Memory B cell (primary cell): ENCODE measurements around the gene ZNF391.

Experiments
- ATAC-seq: fragments of 150-1000 bp; cut with Tn5 transposase; 2 replicates; pipeline ENCODE4 v1.10.0; 2021; ENCODE audit warnings: low read depth, mild to moderate bottlenecking, moderate library complexity
- DNase-seq, 2 donors: peaks; one replicate each; pipeline ENCODE4 v3.0.0; 2022; ENCODE audit warnings: low spot score in 2 of 2
- H3K27ac Mint-ChIP-seq: one replicate; pipeline ENCODE4 v1.8.0; 2022; ENCODE audit warnings: mild to moderate bottlenecking, moderate library complexity, mixed read lengths
- H3K27me3 Mint-ChIP-seq: one replicate; pipeline ENCODE4 v1.8.0; 2022; ENCODE audit warnings: mixed read lengths
- H3K36me3 Mint-ChIP-seq: one replicate; pipeline ENCODE4 v1.8.0; 2022; ENCODE audit warnings: mild to moderate bottlenecking, mixed read lengths
- H3K4me1 Mint-ChIP-seq: one replicate; pipeline ENCODE4 v1.8.0; 2022; ENCODE audit warnings: mixed read lengths
- H3K4me3 Mint-ChIP-seq: one replicate; pipeline ENCODE4 v1.8.0; 2022; ENCODE audit warnings: mild to moderate bottlenecking, moderate library complexity, mixed read lengths
- H3K9me3 Mint-ChIP-seq: one replicate; pipeline ENCODE4 v1.8.0; 2022; ENCODE audit warnings: mixed read lengths

ZNF391 gene

DNA sequence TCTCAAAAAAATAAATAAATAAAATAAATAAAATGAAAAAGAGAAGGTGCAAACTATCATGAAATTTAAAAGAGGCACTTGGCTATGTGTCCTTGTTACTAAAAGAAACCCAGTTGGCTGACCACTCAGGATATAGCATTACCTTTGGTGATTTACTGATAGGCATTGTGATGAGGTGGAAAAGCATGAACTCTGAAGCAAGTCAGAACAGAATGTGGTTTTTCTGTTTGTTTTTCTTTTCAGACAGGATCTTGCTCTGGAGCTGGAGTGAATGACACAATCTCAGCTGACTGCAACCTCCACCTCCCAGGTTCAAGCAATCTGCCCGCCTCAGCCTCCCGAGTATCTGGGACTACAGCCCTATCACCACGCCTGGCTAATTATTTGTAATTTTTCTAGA lies 52.4 kb downstream of the ZNF391 start:
- Mint-ChIP-seq H3K36me3 (peaks cover 14% of the 10 kb centered on the region), H3K9me3 (peaks cover 8% of the 10 kb centered on the region), H3K4me3 (no peak overlapping the region), H3K4me1 (no peaks in the 10 kb centered on the region), H3K27ac (no peak overlapping the region), H3K27me3 (no peaks in the 10 kb centered on the region)
- DNase-seq, result no peak
- ATAC-seq, result no peak

DNA sequence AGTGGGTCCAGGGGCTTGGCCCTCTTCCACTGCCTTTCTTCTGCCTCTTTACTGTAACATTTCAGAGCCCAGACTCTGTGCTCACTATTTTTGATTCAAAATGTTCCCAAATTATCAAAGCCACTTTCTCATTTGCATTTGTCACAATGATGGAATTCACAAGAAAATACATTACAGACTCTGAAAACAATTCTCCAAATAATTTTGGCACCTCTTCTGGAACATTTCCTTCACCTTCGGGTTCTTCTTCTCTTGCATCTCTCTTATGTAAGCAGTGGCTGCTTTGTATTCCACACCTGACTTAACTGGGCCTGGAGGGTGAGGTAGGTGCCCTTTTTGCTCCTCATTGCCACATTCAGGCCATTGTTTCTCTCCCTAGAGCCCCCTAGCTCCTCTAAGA lies 54.4 kb downstream of the ZNF391 start:
- Mint-ChIP-seq H3K4me3 (no peak overlapping the region), H3K27me3 (no peaks in the 10 kb centered on the region), H3K4me1 (no peaks in the 10 kb centered on the region), H3K36me3 (peaks cover 16% of the 10 kb centered on the region), H3K9me3 (peaks cover 8% of the 10 kb centered on the region), H3K27ac (no peak overlapping the region)
- no peak for DNase-seq
- ATAC-seq, result no peak

DNA sequence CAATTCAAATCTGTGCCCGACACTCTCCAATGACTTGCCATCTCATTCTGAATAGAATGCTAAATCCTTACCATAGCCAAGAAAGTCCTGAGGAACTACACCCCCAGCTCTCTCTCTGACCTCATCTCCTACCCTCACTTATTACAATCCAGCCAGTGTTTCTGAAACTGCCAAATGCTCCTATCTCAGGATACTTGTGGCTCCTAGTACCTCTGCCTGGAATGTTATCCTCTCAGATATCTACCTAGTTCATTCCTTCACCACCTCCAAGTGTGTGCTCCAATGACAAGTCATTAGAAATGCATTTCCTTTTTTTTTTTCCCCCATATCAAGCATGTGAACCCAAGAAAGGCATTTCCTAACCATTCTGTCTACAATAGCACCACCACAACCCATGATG lies 59.9 kb downstream of the ZNF391 start:
- H3K27ac Mint-ChIP-seq, result no peak overlapping the region
- DNase-seq, result no peak
- H3K4me3 Mint-ChIP-seq, result no peak overlapping the region
- peaks cover 26% of the 10 kb centered on the region for H3K9me3 Mint-ChIP-seq
- no peak for ATAC-seq
- no peaks in the 10 kb centered on the region for H3K4me1 Mint-ChIP-seq
- no peaks in the 10 kb centered on the region for H3K27me3 Mint-ChIP-seq
- H3K36me3 Mint-ChIP-seq, result peaks cover 49% of the 10 kb centered on the region

DNA sequence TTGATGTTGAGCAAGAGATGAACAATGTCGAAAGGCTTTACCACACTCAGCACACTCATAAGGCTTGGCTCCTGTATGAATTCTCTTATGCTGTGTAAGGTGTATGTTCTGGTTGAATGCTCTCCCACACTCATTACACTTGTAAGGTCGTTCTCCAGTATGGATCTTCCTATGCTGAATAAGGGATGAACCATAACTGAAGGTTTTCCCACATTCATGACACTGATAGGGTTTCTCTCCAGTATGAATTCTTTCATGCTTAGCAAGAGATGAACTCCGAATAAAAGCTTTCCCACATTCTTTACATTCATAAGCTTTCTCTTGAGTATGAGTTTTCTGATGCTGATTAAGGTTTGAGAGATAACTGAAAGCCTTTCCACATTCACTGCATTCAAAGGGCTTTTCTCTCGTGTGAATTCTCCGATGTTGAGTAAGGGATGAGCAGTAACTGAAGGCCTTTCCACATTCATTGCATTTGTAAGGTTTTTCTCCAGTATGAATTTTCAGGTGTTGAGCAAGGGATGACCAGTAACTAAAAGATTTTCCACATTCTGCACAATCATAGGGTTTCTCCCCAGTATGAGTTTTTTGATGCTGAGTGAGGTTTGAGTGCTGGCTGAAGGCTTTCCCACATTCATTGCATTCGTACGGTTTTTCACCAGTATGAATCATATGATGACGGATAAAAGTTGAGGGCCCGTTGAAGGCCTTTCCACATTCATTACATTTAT lies 63.3 kb downstream of the ZNF391 start:
- H3K36me3 Mint-ChIP-seq, result peaks cover 72% of the 10 kb centered on the region

DNA sequence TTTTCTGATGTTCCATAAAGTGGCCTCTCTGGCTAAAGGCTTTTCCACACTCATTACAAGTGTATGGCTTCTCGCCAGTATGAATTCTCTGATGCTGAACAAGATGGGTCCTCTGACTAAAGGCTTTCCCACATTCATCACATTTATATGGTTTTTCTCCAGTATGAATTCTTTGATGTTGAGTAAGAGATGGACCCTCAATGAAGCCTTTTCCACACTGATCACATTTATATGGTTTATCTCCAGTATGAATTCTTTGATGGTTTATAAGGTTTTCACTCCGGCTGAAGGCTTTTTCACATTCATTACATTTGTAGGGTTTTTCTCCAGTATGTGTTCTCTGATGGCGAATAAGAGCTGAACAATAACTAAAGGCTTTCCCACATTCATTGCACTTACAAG lies 63.9 kb downstream of the ZNF391 start:
- Mint-ChIP-seq H3K27me3 (no peaks in the 10 kb centered on the region), H3K27ac (no peak overlapping the region), H3K9me3 (peaks cover 37% of the 10 kb centered on the region), H3K4me3 (no peak overlapping the region), H3K4me1 (no peaks in the 10 kb centered on the region), H3K36me3 (peaks cover 77% of the 10 kb centered on the region)
- ATAC-seq (no peak), DNase-seq (no peak)

More for the DNA sequence above, 63.3 kb downstream of the ZNF391 start:
- Mint-ChIP-seq H3K27ac (no peak overlapping the region), H3K27me3 (no peaks in the 10 kb centered on the region), H3K9me3 (peaks cover 35% of the 10 kb centered on the region), H3K4me1 (no peaks in the 10 kb centered on the region), H3K4me3 (no peak overlapping the region)
- DNase-seq, result no peak
- ATAC-seq, result no peak
